ENCODE data around the gene NCK2.

GRCh38 chr2:105839793-105840192, 95.1 kb downstream of the NCK2 start:
- TF ChIP-seq CTCF (IDR thresholded peaks at IDR 0.05; ENCODE audit: low read length) (no peak), EZH2 (optimal IDR thresholded peaks at IDR 0.05; ENCODE audit: low read depth, low read length) (no peak), EZH2phosphoT487 (IDR thresholded peaks at IDR 0.05; ENCODE audit: low read length) (no peak)

Data from MM.1S (cell line).